HUES48 (cell line): ENCODE data around the gene FLNA.

ENCODE experiments used
- H3K27ac ChIP-seq: one replicate; pipeline ENCODE4 v1.7.0; 2013; ENCODE audit warnings: low read depth, low read length, inconsistent platforms
- H3K27me3 ChIP-seq: 2 replicates; pipeline ENCODE4 v1.6.1; 2013; ENCODE audit warnings: mild to moderate bottlenecking, low read length; ENCODE audit not compliant: control insufficient read depth, insufficient read depth
- H3K36me3 ChIP-seq: 2 replicates; pipeline ENCODE4 v1.6.1; 2013; ENCODE audit warnings: low read length; ENCODE audit not compliant: control insufficient read depth, insufficient read depth
- H3K4me1 ChIP-seq: 2 replicates; pipeline ENCODE4 v1.6.1; 2013; ENCODE audit warnings: mild to moderate bottlenecking, low read length; ENCODE audit not compliant: control insufficient read depth, insufficient read depth
- H3K4me3 ChIP-seq: 2 replicates; pipeline ENCODE4 v1.5.1; 2013; ENCODE audit warnings: mild to moderate bottlenecking, low read depth, low read length
- H3K9ac ChIP-seq: 2 replicates; pipeline ENCODE4 v1.6.1; 2013; ENCODE audit warnings: mild to moderate bottlenecking, low read depth, low read length, moderate library complexity
- H3K9me3 ChIP-seq: 2 replicates; pipeline ENCODE4 v1.6.1; 2013; ENCODE audit warnings: low read length; ENCODE audit not compliant: control insufficient read depth, insufficient read depth

The FLNA gene

DNA sequence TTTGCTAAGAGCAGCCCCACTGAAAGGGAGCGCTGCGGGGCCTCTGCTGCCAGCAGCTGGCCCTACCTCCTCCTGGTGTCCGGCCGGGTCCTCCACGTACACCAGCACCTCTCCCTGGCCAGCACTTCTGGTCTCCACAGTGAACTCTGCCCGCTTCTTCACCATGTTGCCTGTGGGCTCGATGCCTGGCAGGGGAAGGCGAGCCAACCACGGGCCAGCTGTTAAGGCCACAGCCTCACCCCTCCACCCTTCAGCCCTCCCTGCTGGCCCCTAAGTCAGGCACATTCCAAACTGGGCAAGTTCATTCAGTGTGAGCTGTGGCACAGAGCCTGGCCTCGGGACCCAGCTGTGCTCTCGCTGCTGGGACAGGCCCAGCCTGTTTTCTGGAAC is 7.8 kb downstream of the FLNA start:
- peak overlapping the region; percentile 26 for H3K27ac ChIP-seq
- no peaks in the 10 kb centered on the region for H3K4me1 ChIP-seq
- no peak overlapping the region for H3K4me3 ChIP-seq
- no peak overlapping the region for H3K9ac ChIP-seq
- H3K36me3 ChIP-seq: peaks cover 73% of the 10 kb centered on the region
- H3K27me3 ChIP-seq: no peaks in the 10 kb centered on the region
- peaks cover 27% of the 10 kb centered on the region for H3K9me3 ChIP-seq

DNA sequence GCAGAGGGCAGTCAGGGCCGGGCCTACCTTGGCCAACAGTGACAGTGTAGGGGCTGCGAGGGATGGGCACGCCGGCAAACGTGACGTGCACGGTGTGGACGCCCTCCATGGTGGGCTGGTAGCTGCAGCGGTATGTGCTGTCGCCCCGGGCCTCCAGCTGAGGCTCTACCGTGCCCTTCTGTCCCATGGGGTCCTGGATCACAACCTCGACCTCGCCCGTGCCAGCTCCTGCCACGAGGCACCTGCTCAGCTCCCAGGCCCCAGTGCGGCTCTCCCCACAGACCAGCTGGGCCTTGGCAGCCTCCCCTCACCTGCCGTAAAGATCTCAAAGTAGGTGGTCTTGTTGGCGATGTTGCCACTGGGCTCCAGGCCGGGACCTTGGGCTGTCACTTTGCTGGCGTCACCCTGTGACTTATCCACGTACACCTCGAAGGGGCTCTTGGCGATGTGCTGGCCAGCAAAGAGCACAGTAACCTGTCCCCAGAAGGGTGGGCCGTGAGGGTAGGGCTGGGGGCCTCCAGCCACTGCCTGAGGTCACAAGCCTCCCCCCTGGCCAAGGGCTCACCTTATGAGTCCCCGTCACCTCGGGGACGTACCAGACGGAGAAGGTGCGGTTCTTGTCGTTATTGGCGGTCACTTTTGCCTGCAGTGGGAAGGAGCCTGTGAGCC is 8.3 kb downstream of the FLNA start:
- Histone ChIP-seq H3K27me3 (no peaks in the 10 kb centered on the region), H3K4me1 (no peaks in the 10 kb centered on the region), H3K9me3 (peaks cover 29% of the 10 kb centered on the region), H3K27ac (no peak overlapping the region), H3K4me3 (no peak overlapping the region), H3K36me3 (peaks cover 78% of the 10 kb centered on the region), H3K9ac (no peak overlapping the region)

DNA sequence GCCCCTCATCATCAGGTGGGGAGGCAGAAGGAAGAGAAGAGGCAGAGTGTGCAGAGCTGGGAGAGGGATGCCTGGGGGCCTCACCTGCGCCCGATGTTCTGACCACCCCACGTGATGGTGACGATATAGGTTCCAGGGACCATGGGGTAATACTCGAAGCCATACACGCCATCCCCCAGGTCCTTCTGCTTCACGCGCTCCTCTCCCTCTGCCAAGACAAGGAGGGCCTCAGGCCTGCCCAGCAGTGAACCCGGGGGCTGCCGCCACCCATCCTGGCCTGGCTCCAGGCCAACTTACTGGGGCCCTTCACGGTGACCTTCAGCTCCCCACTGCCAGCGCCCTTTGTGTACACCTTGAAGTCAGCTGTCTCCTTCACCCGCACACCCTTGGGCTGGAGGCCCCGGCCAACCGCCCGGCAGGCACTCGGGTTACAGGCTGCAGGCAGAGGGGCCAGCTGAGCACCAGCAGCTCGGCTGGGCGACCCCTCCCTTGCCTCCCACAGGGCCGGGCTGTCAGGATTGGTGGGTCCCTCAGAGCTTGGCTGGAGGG is 9.3 kb downstream of the FLNA start:
- no peaks in the 10 kb centered on the region for H3K4me1 ChIP-seq
- H3K9me3 ChIP-seq: peaks cover 33% of the 10 kb centered on the region
- H3K27ac ChIP-seq: no peak overlapping the region
- H3K4me3 ChIP-seq: no peak overlapping the region
- H3K36me3 ChIP-seq: peaks cover 86% of the 10 kb centered on the region
- H3K27me3 ChIP-seq: no peaks in the 10 kb centered on the region
- no peak overlapping the region for H3K9ac ChIP-seq

DNA sequence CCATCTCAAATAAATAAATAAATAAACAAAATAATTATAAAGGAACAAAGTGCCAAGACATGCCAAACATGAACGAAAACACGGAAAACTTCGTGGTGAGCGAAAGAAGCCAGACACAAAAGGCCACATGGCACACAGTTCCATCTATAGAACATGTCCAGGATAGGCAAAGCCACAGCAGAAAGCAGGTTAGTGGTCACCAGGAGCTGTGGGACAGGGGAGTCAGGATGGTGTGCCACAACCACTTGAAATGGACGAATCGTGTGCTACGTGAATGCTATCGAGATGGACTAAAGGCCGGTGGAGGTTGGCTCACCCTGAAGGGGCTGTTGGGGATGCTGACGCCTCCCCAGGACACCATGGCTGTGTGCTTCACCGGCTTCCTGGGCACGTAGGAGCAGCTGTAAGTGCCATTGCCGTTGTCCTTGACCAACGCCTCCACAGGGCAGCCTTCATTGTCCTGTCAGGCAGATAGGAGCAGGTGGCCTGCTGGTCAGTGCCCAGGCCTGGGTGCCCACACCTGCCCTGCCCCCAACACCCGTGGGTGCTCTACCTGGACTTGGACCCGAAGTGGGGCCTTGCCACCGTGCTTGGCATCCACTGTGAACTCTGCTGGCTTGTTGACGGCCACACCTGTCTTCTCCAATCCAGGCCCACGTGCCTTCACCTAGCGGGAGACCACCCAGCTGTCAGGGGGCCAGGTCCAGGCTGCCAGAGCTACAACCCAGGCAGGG is 10.6 kb downstream of the FLNA start:
- Histone ChIP-seq H3K9me3 (peaks cover 38% of the 10 kb centered on the region), H3K36me3 (peaks cover 94% of the 10 kb centered on the region), H3K27ac (no peak overlapping the region), H3K9ac (no peak overlapping the region), H3K27me3 (no peaks in the 10 kb centered on the region), H3K4me1 (no peaks in the 10 kb centered on the region), H3K4me3 (no peak overlapping the region)

DNA sequence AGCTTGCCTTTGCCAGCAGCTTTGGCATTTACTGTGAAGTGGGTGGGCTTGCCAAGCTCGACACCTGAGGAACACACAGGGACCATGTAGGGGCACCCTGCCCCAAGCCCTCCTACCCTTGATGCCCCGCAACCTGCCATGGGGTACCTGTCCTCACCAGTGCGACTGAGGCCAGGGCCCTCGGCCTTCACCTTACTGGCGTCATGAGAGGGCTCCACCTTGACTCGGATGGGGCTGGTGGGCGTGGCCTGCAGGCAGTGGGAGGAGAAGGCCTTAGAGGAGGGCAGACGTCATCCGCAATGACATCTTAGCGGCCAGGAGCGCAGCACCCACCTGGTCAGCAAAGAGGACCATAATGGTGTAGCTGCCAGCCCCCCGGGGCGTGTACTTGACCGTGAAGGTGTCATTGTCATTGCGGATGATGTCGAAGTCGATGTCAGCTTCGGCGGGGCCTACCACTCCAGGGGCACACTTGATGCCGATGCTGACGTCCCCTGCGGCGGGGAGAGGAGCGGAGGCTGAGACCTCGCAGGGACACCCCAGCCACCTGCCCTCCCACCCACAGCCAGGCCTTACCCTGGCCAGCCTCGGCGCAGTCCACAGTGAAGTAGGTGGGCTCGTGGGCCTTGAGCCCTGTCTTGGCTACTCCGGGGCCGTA is 12.2 kb downstream of the FLNA start:
- no peaks in the 10 kb centered on the region for H3K4me1 ChIP-seq
- no peaks in the 10 kb centered on the region for H3K27me3 ChIP-seq
- no peak overlapping the region for H3K9ac ChIP-seq
- H3K9me3 ChIP-seq: peaks cover 34% of the 10 kb centered on the region
- H3K4me3 ChIP-seq: no peak overlapping the region
- peaks cover 95% of the 10 kb centered on the region for H3K36me3 ChIP-seq
- H3K27ac ChIP-seq: no peak overlapping the region

DNA sequence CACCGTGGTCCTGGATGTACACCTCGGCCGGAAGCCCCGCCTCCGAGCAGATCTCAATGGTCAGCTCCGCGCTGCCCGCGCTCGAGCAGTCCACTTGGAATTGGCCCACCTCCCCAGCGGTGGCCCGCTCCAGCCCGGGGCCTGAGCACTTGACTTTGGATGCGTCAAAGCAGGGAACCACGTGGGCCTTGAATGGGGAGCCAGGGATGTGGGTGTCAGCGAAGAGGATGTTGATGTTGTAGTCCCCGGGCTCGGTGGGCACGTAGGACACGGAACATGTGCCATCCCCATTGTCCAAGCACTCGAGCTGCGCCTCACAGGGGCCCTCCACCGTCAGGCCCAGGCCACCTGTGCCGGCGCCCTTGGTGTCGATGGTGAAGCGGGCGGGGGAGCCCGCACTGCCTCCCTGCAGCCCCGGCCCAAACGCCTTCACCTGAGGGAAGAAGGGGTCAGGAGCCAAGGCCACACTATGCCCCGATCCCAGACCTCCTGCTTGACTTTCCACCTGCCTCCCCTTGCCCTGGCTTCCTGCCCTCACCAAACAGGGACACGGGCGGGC is 14.2 kb downstream of the FLNA start:
- Histone ChIP-seq H3K9ac (no peak overlapping the region), H3K4me1 (no peaks in the 10 kb centered on the region), H3K27me3 (no peaks in the 10 kb centered on the region), H3K36me3 (peaks cover 95% of the 10 kb centered on the region), H3K4me3 (no peak overlapping the region), H3K9me3 (peaks cover 28% of the 10 kb centered on the region), H3K27ac (no peak overlapping the region)

DNA sequence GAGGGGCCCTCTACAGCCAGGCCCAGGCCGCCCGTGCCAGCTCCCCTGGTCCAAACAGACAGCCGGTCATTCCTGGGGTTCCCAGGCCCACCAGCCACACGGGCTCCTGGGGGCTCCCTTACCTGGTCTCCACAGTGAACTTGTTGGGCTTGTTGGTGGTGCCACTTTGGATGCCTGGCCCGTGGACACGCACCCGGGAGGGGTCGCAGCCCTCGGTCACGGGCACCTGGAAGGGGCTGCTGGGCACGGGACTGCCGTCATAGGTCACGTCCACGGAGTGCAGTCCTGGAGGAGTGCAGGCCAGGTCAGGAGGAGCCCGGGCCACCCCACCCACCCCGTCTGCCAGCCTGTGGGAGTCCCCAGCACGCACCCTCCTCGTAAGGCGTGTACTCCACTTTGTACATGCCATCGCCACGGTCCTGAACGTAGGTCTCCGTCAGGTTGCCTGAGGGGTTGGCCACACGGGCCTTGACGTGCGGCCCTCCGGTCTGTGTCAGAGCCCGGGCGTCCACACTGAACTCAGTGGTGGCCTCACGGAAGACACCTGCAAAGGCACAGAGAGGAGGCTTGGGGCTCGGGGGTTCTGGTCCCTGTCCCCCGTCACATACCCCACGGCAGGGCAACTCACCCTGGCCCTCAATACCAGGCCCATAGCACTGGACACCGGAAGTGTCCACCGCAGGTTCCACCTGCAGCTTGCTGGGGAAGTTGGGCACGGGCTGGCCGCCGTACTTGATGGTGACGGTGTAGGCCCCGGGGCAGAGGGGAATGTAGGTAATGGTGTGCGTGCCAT is 14.9 kb downstream of the FLNA start:
- Histone ChIP-seq H3K9ac (no peak overlapping the region), H3K4me1 (no peaks in the 10 kb centered on the region), H3K4me3 (no peak overlapping the region), H3K27me3 (no peaks in the 10 kb centered on the region), H3K36me3 (peaks cover 95% of the 10 kb centered on the region), H3K9me3 (peaks cover 25% of the 10 kb centered on the region), H3K27ac (no peak overlapping the region)

DNA sequence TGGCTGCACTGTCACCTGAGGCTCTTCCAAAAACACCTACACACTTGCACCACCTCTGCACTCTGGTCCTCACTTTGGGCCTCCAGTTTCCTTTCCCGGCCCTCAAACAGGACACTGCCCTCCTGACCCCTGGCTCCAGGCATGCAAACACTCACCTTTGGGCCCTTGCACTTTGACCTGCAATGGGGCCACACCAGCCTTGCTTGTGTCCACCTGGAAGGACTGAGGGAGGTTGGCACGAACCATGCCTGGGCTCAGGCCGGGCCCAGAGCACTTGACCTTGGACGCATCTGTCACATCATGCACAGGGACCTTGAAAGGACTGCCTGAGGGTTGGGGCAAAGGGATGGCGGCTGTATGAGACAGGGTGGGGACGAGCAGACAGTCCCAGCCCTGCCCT is 15.6 kb downstream of the FLNA start:
- H3K4me3 ChIP-seq: no peak overlapping the region
- H3K9me3 ChIP-seq: peaks cover 31% of the 10 kb centered on the region
- H3K27ac ChIP-seq: no peak overlapping the region
- no peak overlapping the region for H3K9ac ChIP-seq
- H3K4me1 ChIP-seq: no peaks in the 10 kb centered on the region
- no peaks in the 10 kb centered on the region for H3K27me3 ChIP-seq
- peaks cover 95% of the 10 kb centered on the region for H3K36me3 ChIP-seq

DNA sequence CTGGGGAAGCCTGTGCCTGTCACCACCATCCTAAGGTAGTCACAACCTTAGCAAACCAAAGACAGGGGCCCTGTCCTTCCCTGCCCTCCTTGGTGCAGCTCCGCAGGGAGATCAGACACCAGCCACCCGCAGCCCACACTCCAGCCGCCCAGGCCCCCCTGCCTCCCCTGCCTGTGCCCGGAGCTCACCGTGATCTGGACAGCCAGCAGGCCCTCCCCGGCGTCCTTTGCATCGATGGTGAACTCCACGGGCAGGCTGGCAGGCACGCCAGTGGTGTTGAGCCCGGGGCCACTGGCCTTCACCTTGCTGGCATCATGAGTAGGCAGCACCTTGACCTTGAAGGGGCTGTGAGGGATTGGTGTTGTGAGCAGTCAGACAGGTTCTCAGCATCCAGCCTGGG is 16.4 kb downstream of the FLNA start:
- Histone ChIP-seq H3K36me3 (peaks cover 98% of the 10 kb centered on the region), H3K4me1 (no peaks in the 10 kb centered on the region), H3K9me3 (peaks cover 33% of the 10 kb centered on the region), H3K27ac (no peak overlapping the region), H3K9ac (no peak overlapping the region), H3K27me3 (no peaks in the 10 kb centered on the region), H3K4me3 (no peak overlapping the region)

DNA sequence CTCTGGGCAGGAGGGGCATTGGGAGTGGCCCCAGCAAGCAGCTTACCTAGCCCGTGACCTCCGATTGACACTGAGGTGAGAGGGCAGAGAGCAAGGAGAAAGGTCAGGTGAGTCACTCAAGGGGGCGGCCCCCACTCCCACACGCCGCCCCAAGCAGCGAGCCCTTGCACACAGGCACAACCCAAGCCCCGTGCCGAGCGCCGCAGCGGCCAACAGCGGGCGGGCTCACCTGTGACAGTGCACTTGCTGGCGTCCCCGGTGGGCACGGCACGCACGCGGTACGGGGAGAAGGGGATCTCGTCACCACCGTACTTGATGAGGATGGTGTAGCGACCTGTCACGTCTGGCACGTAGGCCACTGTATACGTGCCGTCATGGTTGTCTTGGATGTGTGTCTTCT is 17.2 kb downstream of the FLNA start:
- no peak overlapping the region for H3K27ac ChIP-seq
- no peak overlapping the region for H3K4me3 ChIP-seq
- peaks cover 98% of the 10 kb centered on the region for H3K36me3 ChIP-seq

More for the DNA sequence above, 17.2 kb downstream of the FLNA start:
- H3K4me1 ChIP-seq: no peaks in the 10 kb centered on the region
- peaks cover 34% of the 10 kb centered on the region for H3K9me3 ChIP-seq
- no peaks in the 10 kb centered on the region for H3K27me3 ChIP-seq
- H3K9ac ChIP-seq: no peak overlapping the region
